ENCODE measurements around the gene DHX8.

The DHX8 gene

DNA sequence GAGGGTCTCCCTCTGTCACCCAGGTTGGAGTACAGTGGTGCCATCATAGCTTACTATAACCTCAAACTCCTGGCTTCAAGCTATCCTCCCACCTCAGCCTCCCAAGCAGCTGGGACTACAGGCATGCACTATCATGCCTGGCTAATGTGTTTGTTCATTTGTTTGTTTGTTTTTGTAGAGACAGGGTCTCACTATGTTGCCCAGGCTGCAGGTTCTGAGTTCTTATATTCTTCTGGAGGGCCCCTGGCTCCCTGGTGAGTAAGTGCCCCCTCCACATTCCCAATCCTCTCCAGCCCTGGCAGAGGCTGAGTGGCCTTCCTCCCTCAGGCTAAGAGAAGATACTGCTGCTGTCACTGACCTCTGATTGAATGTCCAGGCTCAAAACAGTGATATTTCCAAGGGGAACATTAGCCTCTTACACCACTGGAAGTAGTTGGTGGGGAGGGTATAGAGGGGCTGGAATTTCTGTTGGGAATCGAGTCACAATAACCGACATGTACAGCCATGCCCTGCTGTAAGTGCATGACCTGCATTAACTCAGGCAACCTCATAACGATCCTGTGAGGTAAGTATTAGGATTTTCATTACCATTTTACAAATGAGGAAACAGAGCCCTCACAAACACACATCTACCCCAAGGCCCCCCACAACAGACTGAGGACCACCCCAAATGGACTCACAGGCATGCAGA is 65.1 kb downstream of the DHX8 start:
- no peak for DNase-seq

GRCh38 chr17:43549496-43549895 is 65.7 kb downstream of the DHX8 start:
- DNase-seq, result no peak

- no peak for DNase-seq
Observed at GRCh38 chr17:43550754-43551153, 67.0 kb downstream of the DHX8 start.

- no peak for DNase-seq
Observed at GRCh38 chr17:43552229-43552837, 68.6 kb downstream of the DHX8 start.

- DNase-seq, result no peak
Observed at GRCh38 chr17:43553573-43553972, 69.8 kb downstream of the DHX8 start.

GRCh38 chr17:43554857-43555256 is 71.1 kb downstream of the DHX8 start:
- DNase-seq, result no peak

DNA sequence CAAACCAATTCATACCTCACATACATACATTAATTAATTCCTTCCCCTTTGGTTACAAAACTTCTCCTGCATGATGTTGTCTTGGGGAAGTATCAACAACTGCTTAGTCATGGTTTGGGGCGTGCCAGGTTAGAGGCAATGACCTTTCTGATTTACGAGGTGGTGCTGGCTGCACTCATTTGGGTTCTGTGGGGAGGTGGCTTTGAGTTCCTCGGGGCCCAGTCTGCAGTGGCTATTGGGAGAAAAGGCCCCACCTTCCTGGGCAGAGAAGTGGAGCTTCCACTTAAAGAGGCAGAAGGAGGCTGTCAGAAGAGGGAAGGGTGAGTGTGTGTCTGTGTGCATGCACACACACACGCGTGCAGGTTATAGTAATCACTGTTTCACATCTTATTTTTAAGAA is 72.5 kb downstream of the DHX8 start:
- peak in 1 of 5 experiments; percentile 29 for DNase-seq

DNA sequence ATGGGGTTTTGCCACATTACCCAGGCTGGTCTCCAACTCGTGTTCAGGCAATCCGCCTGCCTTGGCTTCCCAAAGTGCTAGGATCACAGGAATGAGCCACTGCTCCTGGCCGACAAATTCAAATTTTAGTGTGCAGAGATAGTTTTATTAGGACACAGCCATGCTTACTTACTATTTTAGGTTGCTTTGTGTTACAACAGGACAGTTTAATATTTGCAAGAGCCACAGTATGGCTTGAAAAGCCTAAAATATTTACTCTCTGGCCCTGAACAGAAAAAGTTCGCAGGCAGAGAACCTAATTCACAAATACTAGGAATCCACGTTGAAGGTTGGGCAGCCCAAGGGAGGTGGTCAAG is 75.0 kb downstream of the DHX8 start:
- no peak for DNase-seq

- DNase-seq, result no peak
Observed at GRCh38 chr17:43559161-43559816, 75.5 kb downstream of the DHX8 start.

DNA sequence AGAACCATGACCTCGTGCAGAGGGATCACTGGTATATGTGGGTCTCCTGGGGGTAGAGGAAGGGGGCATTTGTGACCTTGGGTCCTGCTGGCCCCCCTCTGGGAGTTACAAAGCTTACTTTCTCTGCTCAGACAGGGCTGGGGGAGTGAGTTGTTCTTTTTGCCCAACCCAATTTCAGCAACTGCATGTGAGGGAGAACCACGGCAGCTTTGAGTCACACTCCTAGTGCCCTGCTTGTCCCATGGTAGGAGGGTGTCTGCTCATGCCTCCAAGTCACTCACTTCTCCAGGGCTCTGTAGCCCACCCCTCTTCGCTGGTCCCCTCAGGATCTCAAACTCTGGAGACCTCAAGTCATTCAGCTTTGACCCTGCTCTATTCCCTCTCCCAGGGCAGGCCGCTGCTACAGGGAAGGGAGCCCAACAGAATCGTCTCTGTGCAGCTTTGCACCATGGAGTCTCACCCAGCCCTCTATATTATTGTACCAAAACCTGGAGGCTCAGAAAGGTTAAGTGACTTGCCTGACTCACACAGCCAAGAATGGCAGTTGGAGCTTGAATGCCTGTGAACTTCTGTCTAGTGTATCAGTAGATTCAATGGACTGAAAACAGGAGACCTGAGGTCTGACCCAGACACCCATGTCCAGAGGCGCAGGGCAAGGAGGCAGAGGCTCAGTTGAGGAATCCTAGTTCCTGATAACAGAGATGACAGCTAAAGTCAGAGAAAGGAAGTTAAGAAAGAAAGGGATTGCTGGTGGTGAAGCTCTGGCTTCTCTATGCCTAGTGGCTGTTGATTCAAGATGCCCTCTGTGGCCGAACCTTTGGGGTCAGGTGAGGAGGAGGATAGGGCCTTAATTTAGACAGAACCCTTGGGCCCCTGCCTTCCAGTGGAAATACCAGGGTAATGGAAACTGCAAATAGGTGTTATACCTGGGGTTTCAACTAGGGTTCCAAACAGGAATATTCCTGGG is 77.0 kb downstream of the DHX8 start:
- no peak for DNase-seq

GRCh38 chr17:43562679-43563599 is 79.2 kb downstream of the DHX8 start:
- DNase-seq, result no peak

DNA sequence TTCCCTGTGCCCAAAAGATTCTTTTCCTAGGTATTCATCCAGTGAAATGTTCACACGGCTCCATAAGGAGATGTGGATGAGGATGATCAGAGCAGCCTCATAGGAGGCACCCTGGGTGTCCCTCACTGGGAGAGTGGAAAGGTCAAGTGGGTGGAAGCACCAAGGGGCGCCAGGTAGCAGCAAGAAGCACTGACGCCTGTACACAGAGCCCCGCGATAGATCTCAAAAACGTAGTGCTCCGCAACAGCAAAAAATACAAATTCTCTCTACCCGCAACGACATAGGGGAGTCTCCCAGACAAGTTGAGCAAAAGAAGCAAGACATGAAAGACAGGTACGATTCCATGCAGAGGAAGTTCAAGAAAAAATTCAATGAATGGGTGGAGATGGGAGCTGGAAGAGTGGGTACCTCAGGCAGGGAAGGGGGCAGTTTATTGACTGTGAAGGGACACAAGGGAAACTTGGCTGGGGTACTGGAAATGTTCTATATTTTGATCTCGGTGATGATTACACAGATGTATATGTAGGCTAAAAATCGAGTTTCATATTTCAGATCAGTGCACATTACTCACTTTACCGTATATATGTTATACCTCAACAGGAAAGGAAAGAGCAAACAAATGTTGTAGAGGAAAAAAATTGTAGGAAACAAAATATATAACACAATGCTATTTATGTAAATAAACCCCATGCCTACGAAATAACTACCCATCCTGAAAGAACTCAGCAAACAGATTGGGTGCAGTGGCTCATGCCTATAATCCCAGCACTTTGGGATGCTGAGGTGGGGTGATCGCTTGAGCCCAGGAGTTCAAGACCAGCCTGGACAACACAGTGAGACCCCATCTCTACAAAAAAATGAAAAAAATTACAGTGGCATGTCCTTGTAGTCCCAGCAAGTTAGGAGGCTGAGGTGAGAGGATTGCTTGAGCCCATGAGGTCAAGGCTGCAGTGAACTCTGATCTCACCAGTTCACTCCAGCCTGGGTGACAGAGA is 80.1 kb downstream of the DHX8 start:
- DNase-seq, result no peak

DNA sequence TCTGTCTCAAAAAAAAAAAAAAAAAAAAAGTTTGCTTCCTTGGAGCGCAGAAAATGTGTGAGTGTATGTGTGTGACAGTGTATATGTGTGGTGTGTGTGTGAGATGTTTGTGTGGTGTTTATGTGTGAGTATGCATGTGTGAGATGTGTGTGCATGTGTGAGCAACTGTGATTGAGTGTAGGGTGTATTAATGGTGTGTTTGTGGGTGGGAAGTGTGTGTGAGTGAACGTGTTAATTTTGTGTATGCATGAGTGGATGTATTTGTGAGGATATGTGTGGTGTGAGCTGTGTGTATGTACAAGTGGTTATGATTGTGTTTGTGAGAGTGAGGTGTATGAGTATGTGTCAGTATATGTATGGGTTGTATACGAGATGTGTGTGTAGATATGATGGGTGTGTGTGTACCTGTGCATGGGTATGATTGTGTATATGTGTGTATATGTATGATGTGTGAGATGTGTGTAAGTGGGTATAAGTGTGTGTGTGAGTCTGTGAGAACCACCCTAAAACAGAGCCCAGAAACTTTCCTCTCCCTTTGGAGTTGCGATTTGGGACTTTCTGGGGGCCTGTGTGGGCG is 84.8 kb downstream of the DHX8 start:
- DNase-seq, result no peak

DNA sequence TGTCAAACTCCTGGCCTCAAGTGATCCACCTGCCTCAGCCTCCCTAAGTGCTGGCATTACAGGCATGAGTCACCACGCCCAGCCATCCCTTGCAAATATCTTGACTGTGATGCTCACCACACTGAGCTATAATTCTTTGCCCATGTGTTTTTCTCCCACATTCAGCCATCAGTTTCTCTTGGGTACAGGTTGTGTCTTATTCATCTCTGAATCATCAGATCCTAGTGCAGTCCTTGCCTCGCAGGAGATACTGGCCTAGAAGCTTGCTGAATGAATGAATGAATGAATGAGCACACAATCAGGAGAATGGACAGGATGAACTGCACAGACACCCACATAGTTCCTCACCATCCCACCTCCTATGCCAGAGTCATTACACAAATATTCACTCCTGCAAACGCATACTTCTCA is 86.7 kb downstream of the DHX8 start:
- no peak for DNase-seq

GRCh38 chr17:43572368-43572980 is 88.7 kb downstream of the DHX8 start:
- peak in 1 of 5 experiments; percentile 34 for DNase-seq

DNA sequence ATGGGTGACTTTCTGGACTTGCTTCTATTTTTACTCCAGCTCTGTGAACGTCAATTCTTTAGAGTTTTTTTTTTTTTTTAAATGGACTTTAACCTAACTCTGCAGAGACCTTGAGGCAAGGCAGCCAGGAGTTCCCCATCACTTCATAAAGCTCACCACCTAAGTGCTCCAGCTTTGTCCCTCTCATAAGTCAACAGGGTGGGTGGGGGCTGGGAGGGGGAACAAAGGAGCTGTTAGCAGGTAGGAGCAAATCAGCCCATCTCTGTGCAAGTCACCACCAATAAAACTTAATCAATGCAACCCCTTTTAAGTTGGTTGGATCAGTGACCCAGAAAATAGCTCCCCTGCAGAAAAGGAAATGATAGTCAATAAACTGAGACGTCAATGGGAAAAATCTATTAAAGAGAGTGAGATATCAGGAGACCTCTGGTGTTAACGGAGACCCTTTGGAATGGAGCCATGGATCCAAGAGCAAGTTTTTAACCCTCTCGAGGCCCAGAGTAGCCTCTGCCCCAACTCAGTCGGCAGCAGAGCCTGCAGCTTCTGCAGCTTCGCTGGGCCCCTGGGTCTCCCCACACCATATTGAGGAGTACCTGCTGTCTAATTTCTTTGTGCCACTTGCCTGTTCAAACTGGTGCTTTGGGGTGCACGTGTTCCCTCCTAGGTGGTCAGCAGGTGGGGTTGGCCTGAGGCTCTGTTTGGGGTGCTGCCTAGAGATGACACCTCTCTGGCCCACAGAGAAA is 90.0 kb downstream of the DHX8 start:
- DNase-seq, result no peak

DNA sequence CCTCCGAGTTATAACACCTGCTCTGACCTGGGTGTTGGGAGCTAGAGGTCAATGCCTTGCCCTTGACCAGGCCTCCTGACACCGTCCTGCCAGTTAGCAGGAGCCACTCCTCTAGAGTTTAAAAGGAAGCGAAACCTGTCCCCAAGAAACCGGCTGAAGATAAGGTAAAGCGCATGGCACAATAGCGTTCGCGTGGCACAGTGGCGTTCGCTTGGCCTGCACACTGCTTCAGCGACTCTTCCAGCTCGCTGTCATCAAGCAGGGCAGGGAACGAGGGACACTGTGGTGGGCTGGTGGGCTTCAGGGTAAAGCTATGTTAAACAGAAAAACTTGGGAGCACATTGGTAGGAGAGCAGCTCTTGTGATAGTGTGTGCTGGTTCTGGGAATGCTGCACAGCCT is 90.6 kb downstream of the DHX8 start:
- DNase-seq, result no peak

DNA sequence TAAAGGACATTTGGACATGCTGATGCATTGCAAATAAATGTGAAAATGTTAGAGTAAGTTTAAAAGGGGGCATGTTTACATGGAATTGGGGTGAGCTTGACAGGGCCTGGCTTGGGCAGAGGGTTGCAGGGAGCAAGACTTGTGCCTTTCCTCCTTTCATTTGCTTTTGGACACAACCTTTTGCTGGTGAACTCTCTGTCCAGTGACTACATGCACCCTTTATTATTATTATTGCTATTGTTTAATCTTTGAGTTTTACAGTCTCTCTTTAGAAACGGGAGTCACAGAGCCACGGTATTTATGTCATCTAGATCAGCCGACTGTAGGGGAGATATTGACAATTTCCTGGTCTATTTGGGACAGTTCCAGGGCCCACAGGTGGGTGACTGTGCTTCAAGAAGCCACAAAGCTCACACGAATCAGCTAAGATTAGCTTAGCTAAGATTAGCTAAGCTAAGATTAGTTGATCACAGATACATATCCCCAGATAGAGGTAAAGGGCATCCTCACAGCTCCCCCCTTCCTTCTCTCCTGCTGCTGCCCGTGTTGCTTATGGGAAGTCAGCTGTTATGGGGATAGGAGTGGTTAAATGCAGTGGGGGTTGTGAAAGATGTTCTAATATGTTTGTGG is 91.2 kb downstream of the DHX8 start:
- no peak for DNase-seq
